Measurements from ENCODE around the gene FERMT3.
A peak's percentile ranks its signal among the peaks of the same experiment; 100 is the strongest.

DNA sequence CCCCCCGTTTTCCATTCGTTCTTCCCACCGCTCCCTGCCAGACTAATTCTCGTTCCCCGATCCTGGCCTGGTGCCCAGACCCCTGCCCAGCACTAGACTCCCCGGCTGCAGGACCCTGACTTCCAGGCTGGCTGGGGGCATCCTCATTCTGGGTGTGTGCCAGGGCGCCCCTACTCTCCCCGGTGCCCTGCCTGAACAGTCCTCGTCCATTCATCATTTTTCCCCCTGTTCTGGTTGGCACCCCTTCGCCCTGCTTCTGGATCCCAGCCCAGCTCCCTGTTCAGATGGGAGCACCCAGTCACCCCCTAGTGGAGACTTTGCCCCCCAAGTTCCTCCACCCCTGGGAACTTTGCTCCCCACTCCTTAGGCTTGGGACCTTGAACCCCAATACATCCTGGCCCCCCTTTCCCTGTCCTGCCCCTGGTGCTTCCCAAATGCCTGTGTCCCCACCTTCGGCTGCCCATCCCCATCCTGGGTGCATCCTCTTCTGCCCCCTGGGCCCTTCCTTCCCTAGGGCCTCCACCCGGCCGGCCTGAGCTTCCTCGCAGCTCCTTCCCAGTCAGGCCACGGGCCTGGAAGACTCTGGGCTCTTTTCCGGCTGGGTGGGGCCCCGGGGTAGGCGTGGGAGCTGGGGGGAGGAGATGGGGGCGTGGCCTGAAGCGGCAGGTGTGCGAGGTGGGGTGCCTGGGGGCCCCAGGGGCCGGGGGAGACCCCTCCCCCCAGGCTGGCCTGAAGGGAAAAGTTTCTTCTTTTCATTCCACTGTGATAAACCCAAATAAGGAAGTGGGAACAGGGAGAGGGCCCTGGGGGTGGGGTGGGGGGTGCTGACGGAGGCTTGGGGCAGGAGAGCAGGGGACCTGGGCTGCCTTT lies 45.7 kb downstream of the FERMT3 start:
- TF ChIP-seq, protein P1, sequence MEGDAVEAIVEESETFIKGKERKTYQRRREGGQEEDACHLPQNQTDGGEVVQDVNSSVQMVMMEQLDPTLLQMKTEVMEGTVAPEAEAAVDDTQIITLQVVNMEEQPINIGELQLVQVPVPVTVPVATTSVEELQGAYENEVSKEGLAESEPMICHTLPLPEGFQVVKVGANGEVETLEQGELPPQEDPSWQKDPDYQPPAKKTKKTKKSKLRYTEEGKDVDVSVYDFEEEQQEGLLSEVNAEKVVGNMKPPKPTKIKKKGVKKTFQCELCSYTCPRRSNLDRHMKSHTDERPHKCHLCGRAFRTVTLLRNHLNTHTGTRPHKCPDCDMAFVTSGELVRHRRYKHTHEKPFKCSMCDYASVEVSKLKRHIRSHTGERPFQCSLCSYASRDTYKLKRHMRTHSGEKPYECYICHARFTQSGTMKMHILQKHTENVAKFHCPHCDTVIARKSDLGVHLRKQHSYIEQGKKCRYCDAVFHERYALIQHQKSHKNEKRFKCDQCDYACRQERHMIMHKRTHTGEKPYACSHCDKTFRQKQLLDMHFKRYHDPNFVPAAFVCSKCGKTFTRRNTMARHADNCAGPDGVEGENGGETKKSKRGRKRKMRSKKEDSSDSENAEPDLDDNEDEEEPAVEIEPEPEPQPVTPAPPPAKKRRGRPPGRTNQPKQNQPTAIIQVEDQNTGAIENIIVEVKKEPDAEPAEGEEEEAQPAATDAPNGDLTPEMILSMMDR (IDR thresholded peaks at IDR 0.05): peak in 1 of 3 donors; percentile 20
- TF ChIP-seq POLR2A (IDR thresholded peaks at IDR 0.05): no peak
